SK-N-MC (cell line): ENCODE measurements around the gene DCLRE1B.

Source experiments
- EZH2 ChIP-seq: fragments of 200-600 bp; sonication (generic); IDR thresholded peaks from one replicate; pipeline ENCODE4 v1.6.1; 2017; ENCODE audit warnings: antibody characterized with exemption
- FOXP2 ChIP-seq: optimal IDR thresholded peaks from 2 replicates; pipeline ENCODE3; 2011; ENCODE audit warnings: mild to moderate bottlenecking, moderate library complexity; ENCODE audit not compliant: insufficient read depth; ENCODE audit errors: extremely low read length, control extremely low read depth
- POLR2AphosphoS5 ChIP-seq: IDR thresholded peaks from 2 replicates; pipeline ENCODE4 v1.6.1; 2012; ENCODE audit warnings: mild to moderate bottlenecking, low read depth, low read length, borderline replicate concordance

GRCh38 chr1:113935176-113935575 is 30.1 kb downstream of the DCLRE1B start:
- TF ChIP-seq POLR2AphosphoS5 (no peak), EZH2 (no peak), FOXP2 (no peak)
